Hematopoietic multipotent progenitor cell treated with erythropoietin and hydrocortisone succinate and interleukin-3 and kit ligand, for 4 days (in vitro differentiated cells): ENCODE data around the gene FER1L5.

Experiments used
- DNase-seq: peaks from one replicate; pipeline ENCODE4 v3.0.0-alpha.2; 2015

The FER1L5 gene

GRCh38 chr2:96642564-96643360, at the start of gene FER1L5:
Gene FER1L5, plus strand, starts transcription at chr2:96642764. Its CDS starts 73 bp downstream, at chr2:96642837.
- no peak for DNase-seq

GRCh38 chr2:96594282-96594681, 48.3 kb upstream of the FER1L5 start:
- no peak for DNase-seq

- peak; percentile 85 for DNase-seq
These were observed 47.8 kb upstream of the FER1L5 start for GRCh38 chr2:96594691-96595152.

GRCh38 chr2:96596596-96596995, 46.0 kb upstream of the FER1L5 start:
- DNase-seq = no peak

GRCh38 chr2:96599941-96600340, 42.6 kb upstream of the FER1L5 start:
- no peak for DNase-seq

- peak; percentile 77 for DNase-seq
These were observed 40.9 kb upstream of the FER1L5 start for GRCh38 chr2:96601382-96602292.

- no peak for DNase-seq
These were observed 40.2 kb upstream of the FER1L5 start for GRCh38 chr2:96602330-96602823.

- peak; percentile 37 for DNase-seq
These were observed 38.5 kb upstream of the FER1L5 start for GRCh38 chr2:96604104-96604503.

- no peak for DNase-seq
These were observed 33.8 kb upstream of the FER1L5 start for GRCh38 chr2:96608469-96609455.

GRCh38 chr2:96616128-96616527, 26.4 kb upstream of the FER1L5 start:
- no peak for DNase-seq

GRCh38 chr2:96616535-96616934, 26.0 kb upstream of the FER1L5 start:
- DNase-seq = no peak

- no peak for DNase-seq
These were observed 25.6 kb upstream of the FER1L5 start for GRCh38 chr2:96617012-96617411.

GRCh38 chr2:96618596-96619283, 23.8 kb upstream of the FER1L5 start:
- peak; percentile 76 for DNase-seq

GRCh38 chr2:96622544-96622943, 20.0 kb upstream of the FER1L5 start:
- DNase-seq = no peak

- peak; percentile 56 for DNase-seq
These were observed 19.4 kb upstream of the FER1L5 start for GRCh38 chr2:96623116-96623515.

GRCh38 chr2:96625571-96626552, 16.7 kb upstream of the FER1L5 start:
- peak; percentile 38 for DNase-seq

GRCh38 chr2:96626553-96626942, 16.0 kb upstream of the FER1L5 start:
- DNase-seq = no peak

GRCh38 chr2:96631804-96632435, 10.6 kb upstream of the FER1L5 start:
- DNase-seq = no peak

- DNase-seq = no peak
These were observed 8.9 kb upstream of the FER1L5 start for GRCh38 chr2:96633641-96634040.
